Glomerular visceral epithelial cell (primary cell): ENCODE data around the gene RNF213.

Source experiments
- DNase-seq: peaks from one replicate; pipeline ENCODE4 v3.0.0-alpha.2; 2016; ENCODE audit errors: extremely low spot score

Gene RNF213

DNA sequence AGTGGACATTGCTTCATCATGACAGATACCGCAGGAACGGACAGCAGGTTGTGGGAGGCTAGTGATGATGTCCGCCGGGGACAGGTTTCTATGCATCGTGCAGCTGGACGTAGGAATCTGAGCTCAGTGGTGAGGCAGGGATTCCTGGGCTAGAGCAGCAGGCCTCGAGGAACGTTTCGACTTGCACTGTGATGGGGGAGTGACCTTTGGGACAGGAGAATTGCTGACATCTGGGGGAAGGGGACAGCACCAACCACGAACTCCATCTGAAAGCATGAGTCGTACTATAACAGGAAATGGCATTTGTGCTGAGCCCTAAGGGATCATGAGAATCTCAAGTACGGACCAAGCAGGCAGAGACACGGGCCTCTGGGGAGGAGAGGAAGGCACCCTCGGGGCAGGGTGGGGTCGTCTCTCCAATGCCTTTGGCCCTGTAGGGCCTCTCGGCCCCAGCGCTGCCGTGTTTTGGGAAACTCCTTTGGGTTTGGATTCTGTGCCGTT is 88.5 kb downstream of the RNF213 start:
- DNase-seq: peak; percentile 9

DNA sequence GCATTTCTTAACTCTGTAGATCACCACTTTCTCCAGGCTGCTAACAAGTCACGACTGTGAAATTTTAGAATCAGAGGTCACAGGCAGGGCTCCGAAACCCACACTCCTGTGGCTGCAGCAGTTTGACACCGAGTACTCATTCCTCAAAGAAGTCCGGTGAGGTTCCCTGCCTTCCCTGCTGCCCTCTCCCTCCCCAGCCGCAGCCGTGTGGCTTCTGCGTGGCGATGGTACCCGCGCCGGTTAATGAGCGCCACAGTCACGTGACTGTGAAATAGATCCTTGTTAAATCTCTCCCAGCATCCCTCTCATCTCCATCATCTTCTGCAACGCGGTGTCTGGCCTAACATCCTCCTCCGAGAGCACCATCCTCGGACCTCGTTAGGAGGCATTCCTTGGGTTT is 89.1 kb downstream of the RNF213 start:
- DNase-seq: no peak

DNA sequence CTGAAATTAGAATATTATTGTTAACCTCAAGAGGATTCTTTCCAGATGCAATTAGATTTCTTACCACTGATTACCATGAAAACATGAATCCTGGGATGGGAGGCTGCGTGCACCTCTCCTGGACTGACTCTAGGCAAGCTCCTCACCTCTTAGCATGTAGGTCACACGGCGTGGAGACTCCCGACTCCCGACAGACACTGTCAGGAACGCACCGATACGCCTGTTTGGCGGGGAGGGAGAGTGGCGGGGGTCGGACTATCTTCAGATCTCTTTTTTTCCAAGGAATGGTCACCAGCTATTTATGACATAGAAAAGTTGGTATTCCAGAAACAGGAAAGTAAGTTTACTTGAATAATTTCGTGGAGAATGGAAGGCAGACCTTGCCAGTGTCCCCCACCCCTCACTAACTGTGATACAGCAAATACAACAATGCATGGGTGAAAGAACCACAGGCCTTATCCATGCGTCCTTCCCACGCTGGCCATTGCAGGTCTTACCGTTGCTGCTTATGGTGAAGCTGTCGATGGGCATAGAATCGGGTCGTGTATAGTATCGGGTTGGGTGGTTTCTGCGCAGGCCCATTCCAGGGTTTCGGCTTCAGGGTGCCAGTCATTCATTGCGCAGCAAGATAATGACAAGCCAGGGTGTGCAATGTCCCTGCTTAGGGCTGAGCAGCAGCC is 91.7 kb downstream of the RNF213 start:
- DNase-seq: no peak

DNA sequence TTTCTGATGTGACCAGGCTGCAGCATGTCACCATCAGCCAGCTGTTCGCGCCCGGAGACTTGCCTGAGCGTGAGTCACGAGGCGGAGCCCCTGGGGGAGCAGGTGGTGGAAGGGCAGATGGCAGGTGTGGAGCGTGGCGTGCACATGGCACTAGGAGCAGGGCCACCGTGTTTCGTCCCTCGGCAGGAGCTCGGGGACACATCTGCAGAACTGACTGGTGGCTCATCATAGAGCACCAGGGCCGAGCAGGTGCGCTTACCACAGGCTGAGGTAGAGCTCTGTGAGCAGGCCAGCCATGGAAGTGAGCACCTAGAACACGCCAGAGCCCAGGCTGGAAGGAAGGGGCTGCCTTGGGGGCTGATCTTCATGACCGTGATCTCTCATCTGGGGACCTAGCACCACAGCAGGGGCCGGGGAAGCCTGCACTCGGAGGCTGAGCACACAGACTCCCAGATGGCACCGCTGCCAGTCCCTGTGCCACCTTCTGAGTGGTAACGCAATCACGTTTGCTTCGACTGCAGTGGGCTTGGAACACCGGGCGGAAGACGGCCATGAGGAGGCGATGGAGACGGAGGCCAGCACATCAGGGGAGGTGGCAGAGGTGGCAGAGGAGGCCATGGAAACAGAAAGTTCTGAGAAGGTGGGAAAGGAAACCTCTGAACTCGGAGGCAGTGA is 92.5 kb downstream of the RNF213 start:
- no peak for DNase-seq

DNA sequence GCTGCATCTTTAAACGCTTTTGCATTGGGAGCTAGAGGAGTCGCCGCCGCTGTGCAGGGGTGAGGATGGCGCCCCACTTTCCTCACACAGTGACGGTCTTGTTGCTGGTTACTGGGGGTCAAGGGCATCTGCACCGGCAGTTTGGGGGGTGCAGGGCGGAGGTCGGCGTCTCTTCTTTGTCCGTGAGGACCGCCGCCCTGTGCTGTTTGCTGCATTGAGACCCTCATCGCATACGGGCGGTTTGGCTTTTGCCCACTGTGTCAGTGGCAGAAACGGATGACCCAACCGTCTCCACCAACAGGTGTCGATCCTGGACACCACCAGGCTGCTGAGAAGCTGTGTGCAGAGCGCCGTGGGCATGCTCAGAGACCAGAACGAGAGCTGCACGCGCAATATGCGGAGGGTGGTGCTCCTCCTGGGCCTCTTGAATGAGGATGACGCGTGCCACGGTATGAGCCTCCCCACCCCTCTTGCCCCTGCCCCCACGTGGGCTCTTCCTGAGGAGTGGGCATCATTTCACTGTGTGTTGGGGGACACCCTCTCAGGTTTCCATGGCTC is 93.1 kb downstream of the RNF213 start:
- no peak for DNase-seq

DNA sequence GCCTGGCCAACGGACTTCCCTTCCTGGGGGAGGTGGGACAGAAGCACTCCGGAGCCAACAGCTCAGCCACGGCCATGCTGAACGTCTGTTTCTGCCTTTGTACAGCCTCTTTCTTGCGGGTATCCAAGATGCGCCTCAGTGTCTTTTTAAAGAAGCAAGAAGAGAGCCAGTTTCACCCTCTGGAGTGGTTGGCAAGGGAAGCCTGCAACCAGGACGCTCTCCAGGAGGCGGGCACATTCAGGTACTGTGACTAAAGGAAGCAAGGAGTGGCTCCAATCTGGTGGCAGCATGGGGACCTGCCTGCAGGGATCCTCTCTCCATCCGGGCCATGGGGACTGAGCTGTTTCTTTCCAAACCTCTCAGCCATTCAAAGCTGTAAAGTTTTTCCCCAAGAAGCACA is 93.7 kb downstream of the RNF213 start:
- DNase-seq: no peak

DNA sequence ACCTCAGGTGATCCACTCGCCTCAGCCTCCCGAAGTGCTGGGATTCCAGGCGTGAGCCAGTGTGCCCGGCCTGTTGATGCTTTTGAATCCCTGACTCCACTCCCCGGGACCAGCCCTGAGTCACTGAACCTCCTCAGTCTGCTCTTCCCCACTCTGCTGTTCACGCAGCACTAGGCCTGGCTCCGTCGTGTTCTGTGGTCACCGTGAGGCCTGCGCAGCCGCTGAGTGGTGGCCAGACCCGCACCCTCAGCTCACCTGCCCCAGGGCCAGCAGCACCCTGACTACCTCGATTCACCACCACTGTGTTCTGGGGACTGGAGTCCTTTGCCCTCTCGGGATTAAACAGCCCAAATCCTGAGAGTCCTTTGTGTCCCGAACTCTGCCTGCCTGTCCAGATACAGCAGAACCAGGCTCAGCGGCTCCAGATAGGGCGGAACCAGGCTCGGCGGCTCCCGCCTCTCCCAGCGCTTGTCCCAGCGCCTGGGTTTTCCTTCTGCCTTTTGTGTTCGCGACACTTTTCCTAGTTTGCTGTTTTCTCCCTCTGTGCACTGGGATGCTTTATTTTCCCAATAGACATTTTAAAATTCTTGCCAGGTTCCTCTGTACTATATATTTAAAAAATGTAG is 95.7 kb downstream of the RNF213 start:
- DNase-seq: no peak

DNA sequence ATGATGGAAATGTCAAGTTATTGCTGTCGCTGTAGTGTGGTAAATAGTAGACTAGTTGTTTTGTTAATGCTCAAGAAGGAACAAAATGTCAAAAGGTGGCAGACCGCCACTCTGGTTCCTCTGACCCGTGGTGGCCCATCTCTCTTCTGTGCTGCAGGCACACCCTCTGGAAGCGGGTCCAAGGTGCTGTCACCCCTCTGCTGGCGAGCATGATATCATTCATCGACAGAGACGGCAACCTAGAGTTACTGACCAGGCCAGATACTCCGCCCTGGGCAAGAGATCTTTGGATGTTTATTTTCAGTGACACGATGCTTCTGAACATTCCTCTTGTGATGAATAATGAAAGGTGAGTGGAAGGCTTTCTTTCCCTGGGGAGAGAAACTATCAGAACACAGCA is 97.5 kb downstream of the RNF213 start:
- no peak for DNase-seq

DNA sequence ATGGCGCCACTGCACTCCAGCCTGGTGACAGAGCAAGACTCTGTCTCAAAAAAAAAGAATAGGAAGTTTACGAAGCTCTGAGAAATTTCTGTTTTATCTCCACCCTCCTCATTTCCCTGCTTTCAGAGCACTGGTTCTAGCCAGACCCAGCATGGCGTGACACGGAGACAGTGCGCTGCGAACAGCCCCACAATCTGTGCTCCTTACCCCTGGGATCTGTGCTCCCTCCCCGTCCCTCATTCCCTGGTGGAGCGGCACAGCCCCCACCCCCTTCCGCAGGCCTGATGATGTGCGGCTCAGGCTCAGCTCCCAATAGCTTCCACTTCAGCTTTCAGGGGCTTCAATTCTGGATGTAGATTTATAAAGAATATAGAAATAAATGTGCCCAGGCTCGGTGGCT is 98.2 kb downstream of the RNF213 start:
- no peak for DNase-seq

DNA sequence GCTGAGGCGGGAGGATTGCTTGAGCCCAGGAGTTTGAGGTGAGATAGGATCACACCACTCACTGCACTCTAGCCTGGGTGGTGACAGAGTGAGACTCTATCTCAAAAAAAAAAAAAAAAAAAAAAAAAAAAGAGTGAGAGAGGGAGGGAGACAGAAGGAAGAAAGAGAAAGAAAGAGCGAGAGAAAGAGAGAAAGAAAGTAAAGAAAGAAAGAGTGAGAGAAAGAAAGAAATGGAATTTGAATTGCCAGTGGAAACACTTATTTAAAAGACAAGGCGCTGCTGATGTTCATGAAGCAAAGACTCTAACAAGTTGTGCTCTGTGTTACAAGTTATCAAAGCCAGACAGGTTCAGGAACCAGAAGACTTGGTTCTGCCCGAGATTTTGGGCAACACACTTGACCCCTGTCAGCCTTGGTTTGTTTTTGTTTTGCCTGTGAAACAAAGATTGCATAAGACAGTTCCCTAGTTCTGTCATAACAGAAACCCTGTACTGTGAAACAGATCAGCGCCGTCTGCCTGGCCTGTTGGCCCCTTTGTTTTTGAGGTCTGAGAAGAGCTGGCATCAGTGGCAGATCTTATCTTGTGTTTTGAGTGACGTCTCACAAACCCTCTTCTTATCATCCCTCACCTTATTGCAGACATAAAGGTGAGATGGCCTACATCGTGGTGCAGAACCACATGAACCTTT is 98.9 kb downstream of the RNF213 start:
- DNase-seq: no peak

DNA sequence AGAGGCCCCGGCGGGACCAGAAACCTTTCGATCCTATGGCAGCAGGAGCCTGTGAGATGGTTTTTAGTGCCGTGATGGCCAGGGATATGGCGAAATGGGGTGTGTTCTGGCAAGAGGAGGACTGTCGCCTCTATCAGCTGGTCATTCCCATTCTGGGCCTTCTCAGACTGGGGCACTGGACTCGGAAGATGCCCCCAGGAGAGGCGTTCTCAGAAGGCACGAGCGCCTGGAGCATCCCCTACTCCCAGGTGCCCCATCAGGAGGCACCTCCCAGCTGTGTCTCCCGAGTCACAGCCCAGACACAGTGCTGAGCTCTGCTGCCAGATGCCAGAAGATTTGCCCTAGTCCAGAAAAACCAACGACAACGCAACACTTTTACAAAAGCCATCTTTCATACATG is 99.7 kb downstream of the RNF213 start:
- no peak for DNase-seq

DNA sequence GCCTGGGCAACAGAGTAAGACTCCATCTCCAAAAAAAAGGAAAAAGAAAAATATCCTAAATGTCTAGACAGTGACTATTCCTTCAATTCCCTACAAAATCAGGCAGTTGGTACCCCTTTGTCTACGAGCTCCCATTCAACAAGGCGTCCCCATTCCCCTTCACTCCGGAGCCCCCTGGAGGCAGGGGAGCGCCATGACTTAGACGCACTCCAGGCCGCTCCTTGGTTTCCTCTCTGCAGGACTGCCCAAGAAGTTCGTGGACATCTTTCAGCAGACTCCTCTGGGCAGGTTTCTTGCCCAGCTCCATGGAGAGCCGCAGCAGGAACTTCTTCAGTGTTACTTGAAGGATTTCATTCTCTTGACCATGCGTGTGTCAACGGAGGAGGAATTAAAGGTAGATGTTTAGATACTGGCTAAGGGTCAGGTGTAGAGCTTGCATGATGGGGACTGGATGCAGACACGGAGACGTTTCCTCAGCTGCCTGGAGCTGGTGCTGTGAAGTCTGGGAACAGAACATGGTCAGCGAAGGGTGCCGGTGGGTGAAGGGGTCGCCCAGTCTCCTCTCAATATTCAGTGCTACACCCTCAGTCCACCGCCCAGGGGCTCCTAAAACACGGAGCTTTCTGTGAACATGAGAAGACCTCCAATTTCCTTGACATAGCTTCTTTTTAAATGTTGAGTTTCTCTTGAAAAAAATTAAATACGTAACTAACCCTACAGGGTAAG is 101.0 kb downstream of the RNF213 start:
- no peak for DNase-seq

DNA sequence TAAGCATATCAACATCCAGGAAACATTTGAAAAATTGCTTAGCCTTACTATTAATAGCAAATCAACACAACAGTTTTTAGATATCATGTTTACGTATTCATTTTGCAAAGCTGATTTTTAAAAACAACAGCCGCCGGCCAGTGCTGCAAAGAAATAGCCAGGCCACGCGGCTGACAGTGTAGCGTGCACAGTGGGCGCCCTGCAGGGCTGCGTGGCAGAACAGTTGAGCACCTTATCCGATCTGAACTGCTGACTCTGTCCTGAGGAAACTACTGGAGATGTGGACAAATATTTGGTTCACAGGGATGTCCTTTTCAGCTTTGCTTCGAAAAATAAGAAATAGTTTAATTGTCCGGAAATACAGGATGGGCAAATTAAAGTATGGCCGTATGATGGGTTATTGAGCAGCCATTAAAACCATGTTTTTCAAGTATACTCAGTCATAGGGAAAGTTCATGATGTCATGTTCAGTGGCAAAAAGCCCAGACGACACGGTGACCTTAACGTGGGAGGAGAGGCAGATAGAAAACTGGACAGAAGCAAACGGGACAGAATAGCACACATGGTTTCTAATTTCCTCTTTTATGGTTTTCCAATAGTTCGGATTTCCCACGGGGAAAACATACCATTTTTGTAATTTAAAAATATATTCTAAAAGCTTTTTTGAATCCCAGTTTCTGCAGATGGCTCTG is 101.9 kb downstream of the RNF213 start:
- DNase-seq: no peak

DNA sequence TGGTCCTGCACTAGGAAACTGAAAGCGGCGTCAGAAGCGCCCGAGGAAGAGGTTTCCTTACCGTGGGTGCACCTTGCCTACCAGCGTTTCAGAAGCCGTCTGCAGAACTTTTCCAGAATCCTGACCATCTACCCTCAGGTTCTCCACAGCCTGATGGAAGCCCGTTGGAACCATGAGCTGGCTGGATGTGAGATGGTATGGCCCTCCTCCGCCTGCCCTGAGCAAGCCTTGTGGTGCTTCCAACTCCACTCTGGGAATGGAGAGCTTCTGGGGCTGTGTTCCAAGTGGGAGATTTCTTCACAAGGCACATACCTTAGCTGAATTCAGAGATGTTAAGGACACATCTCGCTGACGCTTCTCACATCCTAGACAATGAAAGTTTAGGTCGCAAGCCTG is 102.5 kb downstream of the RNF213 start:
- no peak for DNase-seq

DNA sequence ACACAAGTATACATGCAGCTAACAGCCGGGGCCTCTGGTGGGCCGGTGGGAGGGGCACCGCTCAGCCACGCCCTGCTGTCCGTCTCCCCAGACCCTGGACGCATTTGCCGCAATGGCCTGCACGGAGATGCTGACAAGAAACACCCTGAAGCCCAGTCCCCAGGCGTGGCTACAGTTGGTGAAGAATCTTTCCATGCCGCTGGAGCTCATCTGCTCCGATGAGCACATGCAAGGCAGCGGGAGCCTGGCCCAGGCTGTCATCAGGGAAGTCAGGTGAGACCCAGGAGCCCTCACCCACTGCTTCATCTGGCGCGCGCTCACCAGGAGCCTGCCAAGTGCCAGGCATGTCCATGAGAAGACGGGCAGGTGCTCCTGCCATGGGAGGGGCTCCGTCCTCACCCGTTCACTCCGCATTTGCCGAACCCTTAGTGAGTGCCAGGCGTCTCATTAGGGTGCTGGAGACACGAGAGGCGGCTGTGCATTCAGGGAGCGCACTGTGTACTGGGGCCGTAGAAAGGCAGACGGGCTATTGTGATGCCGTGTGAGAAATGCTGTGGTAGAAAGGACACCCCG is 103.0 kb downstream of the RNF213 start:
- no peak for DNase-seq

DNA sequence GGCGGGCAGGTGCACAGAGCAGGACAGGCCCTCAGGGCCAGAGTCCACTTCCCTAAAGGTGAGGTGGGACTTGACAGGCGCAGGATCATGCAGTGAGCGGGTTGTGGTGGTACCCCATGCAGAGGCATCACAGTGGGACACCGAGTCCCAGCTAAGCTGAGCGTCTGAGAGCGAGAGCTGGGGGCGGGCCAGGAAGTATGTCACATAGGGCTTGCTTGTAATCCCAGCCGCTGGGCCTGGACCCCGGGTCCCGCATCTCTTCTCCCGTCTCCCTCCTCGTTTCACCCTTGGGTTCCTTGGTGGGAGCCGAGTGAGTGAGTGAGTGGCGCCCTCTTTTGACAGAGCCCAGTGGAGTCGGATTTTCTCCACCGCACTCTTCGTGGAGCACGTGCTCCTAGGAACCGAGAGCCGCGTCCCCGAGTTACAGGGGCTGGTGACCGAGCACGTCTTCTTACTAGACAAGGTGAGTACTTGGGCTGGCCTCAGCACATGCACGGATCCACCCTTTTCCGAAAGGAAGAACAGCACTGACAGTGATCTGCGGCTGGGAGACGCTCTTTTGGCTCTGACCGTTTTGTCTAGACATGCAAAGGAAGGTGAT is 103.5 kb downstream of the RNF213 start:
- DNase-seq: no peak

DNA sequence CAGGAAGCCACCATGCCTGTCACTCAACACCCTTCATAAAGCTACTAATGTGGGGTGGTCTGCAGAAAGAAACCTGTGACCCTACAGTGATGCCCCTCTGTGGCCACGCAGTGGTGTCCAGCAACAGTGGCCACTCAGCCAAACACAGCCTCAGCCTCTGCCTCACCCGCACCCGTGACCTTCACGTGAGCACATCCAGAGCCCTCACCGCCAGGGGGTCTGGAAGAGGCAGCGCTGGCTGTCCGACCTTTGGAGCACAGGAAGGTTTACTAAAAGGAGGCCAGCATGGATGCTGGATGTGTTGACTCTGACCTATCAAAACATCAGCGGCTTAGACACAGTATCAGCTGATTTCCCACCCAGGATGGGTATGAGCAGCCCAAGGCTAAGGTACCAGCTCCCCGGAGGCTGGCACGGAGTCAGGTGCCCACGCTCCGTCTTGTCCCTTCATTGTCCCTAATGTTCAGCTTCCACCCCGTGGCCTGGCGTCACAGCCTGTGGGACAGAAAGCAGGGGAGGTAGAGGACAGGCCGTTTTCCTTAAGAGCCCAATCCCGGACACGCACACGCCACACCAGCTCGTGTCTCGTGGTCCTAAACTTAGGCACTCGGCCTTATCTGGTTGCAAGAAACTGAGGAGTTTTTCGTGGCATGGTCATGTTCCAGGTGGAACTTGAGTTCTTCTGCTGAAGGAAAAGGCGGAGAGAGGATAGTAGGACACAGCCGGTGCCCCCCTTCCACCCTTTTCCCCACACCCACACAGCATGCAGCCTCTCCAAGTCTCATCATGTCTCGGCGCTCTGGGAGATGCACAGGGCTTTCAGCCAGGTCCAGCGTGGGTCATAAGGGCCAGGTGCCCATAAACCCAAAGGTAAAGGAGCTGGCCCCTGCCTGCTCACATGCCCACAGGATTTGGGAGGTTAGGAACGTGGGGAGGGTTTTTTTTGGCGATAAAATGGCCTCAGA is 104.6 kb downstream of the RNF213 start:
- no peak for DNase-seq

DNA sequence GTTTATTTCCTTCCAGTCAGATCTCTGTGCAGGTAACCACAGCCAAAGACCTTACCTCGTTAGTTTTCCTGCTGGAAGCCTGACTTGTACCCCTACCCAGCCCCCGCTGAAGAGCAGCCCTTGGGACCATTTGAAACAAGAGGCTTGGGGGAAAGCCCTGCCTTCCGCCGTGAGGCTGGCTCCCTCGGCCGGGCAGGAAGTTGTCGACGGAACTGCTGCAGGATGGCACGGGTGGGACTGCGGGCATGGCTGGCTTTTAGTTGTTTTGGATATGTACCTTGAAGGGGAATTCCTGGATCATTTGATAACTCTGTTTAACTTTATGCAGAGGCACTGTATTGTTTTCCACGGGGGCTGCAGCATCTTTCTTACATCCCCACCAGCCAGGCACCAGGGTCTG is 105.3 kb downstream of the RNF213 start:
- DNase-seq: no peak

DNA sequence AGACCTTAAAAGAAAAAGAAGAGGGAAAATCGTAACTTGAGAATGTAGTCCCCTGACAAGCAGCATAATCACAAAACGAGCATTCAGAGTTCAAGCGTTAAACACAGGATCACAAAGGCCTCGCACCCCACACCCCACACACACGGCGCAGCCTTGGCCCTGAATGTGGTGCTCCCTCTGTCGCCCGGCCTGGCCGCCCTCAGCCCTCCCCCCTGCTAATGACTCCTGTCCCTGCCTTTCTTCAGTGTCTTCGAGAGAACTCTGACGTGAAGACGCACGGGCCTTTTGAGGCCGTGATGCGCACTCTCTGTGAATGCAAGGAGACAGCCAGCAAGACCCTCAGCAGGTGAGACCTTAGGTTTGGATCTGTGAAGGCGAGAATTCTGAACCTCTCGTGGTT is 106.9 kb downstream of the RNF213 start:
- no peak for DNase-seq
